ENCODE results near the gene LINGO1. TPM values are rescaled to one million over a fixed set of nuclear protein-coding genes. Genes with fewer than 3 reads are reported as not detected.

Gene LINGO1
- total and polyA plus RNA-seq, 2 donors (not counting 1 experiment from before 2014, with no cell fraction given): not detected

DNA sequence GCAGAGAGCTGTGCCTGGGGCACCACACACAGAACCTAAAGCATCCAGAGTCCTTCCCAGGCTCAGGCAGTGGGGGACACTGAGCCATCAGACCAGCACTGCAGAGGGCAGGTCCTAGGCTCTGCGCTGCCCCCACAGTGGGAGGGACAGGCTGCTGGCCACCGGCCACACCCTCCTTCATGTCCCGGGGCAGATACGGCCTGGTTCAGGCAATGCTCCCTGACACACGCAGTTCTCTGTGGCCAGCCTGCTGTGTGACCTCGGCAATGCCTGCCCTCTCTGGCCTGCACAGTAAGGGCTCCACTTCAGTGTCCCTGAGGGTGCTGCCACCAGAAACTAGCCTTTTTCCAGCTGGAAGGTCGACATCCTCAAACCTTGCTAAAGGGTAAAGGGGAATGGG lies 12.4 kb downstream of the LINGO1 start:
- no peaks in the 10 kb centered on the region for H3K4me1 ChIP-seq (ENCODE audit: control insufficient read depth in 2 of 2, insufficient read depth in 2 of 2, low read length in 2 of 2)
- Mint-ChIP-seq H3K4me3 (no peak overlapping the region), H3K9me3 (ENCODE audit: insufficient read depth) (no peaks in the 10 kb centered on the region), H3K4me1 (no peaks in the 10 kb centered on the region), H3K27me3 (peaks cover 9% of the 10 kb centered on the region), H3K27ac (no peak overlapping the region)
- H3K9me3 ChIP-seq (ENCODE audit: control extremely low read depth in 1 of 3, control insufficient read depth in 2 of 3, insufficient read depth in 1 of 3, low read length in 2 of 3): peaks cover 0 to 4% (median 0%) of the 10 kb centered on the region in 3 donors
- intact Hi-C loops (cut with micrococcal nuclease): no loop called here
- no peak overlapping the region for H3K4me2 ChIP-seq (replicated peaks; ENCODE audit: low read depth, low read length, poor library complexity, severe bottlenecking)
- no peak overlapping the region for H3K27ac ChIP-seq (ENCODE audit: low read length in 2 of 2)
- no peak for DNase-seq
- H4K20me1 ChIP-seq (ENCODE audit: control insufficient read depth, insufficient read depth, low read length, poor library complexity, severe bottlenecking): no peaks in the 10 kb centered on the region
- no peaks in the 10 kb centered on the region for H3K36me3 ChIP-seq (replicated peaks in 1 of 2; ENCODE audit: control extremely low read depth in 1 of 2, control insufficient read depth in 1 of 2, extremely low read depth in 1 of 2, insufficient read depth in 2 of 2, low read length in 1 of 2)
- no peak for TF ChIP-seq CTCF (IDR thresholded peaks at IDR 0.05)
- no peak for TF ChIP-seq EZH2 (IDR thresholded peaks at IDR 0.05; ENCODE audit: borderline replicate concordance, insufficient read depth, low read depth, low read length, poor library complexity, severe bottlenecking)
- 91% methylated on average over 7 of the region's 7 CpGs for WGBS (ENCODE audit: insufficient coverage)
- no peak overlapping the region for H2AFZ ChIP-seq (ENCODE audit: insufficient read depth, low read depth, low read length, poor library complexity, severe bottlenecking)
- ATAC-seq (ENCODE audit: low read depth): no peak
- no peak overlapping the region for H3K4me3 ChIP-seq (ENCODE audit: control extremely low read depth in 1 of 5, extremely low read depth in 1 of 5, insufficient read depth in 1 of 5, low read depth in 2 of 5, low read length in 4 of 5)
- ChIA-PET POLR2A (no interaction called here), CTCF (no interaction called here)
- no peaks in the 10 kb centered on the region for H3K27me3 ChIP-seq (replicated peaks in 1 of 4; ENCODE audit: control extremely low read depth in 1 of 4, control insufficient read depth in 3 of 4, insufficient read depth in 4 of 4, low read length in 3 of 4)
- H3K79me2 ChIP-seq (ENCODE audit: control insufficient read depth, insufficient read depth, low read length): no peaks in the 10 kb centered on the region
- no peak overlapping the region for H3K9ac ChIP-seq (ENCODE audit: low read length)

GRCh38 chr15:77619883-77620282 lies 12.8 kb downstream of the LINGO1 start:
- H2AFZ ChIP-seq (ENCODE audit: insufficient read depth, low read depth, low read length, poor library complexity, severe bottlenecking): no peak overlapping the region
- no peak for DNase-seq
- no peak overlapping the region for H3K4me3 ChIP-seq (ENCODE audit: control extremely low read depth in 1 of 5, extremely low read depth in 1 of 5, insufficient read depth in 1 of 5, low read depth in 2 of 5, low read length in 4 of 5)
- H3K27me3 ChIP-seq (replicated peaks in 1 of 4; ENCODE audit: control extremely low read depth in 1 of 4, control insufficient read depth in 3 of 4, insufficient read depth in 4 of 4, low read length in 3 of 4): no peaks in the 10 kb centered on the region
- Mint-ChIP-seq H3K4me3 (no peak overlapping the region), H3K4me1 (no peaks in the 10 kb centered on the region), H3K27me3 (peaks cover 9% of the 10 kb centered on the region), H3K9me3 (ENCODE audit: insufficient read depth) (no peaks in the 10 kb centered on the region), H3K27ac (no peak overlapping the region)
- no peak overlapping the region for H3K4me2 ChIP-seq (replicated peaks; ENCODE audit: low read depth, low read length, poor library complexity, severe bottlenecking)
- no peaks in the 10 kb centered on the region for H4K20me1 ChIP-seq (ENCODE audit: control insufficient read depth, insufficient read depth, low read length, poor library complexity, severe bottlenecking)
- no peak for ATAC-seq (ENCODE audit: low read depth)
- intact Hi-C loops (cut with micrococcal nuclease): no loop called here
- no peaks in the 10 kb centered on the region for H3K79me2 ChIP-seq (ENCODE audit: control insufficient read depth, insufficient read depth, low read length)
- peaks cover 0 to 7% (median 0%) of the 10 kb centered on the region in 3 donors for H3K9me3 ChIP-seq (ENCODE audit: control extremely low read depth in 1 of 3, control insufficient read depth in 2 of 3, insufficient read depth in 1 of 3, low read length in 2 of 3)
- WGBS (ENCODE audit: insufficient coverage): 87% methylated on average over 5 of the region's 6 CpGs
- POLR2A ChIA-PET: no interaction called here
- H3K27ac ChIP-seq (ENCODE audit: low read length in 2 of 2): no peak overlapping the region
- TF ChIP-seq EZH2 (IDR thresholded peaks at IDR 0.05; ENCODE audit: borderline replicate concordance, insufficient read depth, low read depth, low read length, poor library complexity, severe bottlenecking) (no peak), CTCF (IDR thresholded peaks at IDR 0.05) (no peak)
- no peak overlapping the region for H3K9ac ChIP-seq (ENCODE audit: low read length)
- H3K4me1 ChIP-seq (ENCODE audit: control insufficient read depth in 2 of 2, insufficient read depth in 2 of 2, low read length in 2 of 2): no peaks in the 10 kb centered on the region
- CTCF ChIA-PET: interaction anchor here (1.0 kb wide), 1 partner anchor 13 kb away, joined by 3 read pairs; no protein-coding TSS in a partner anchor
- H3K36me3 ChIP-seq (replicated peaks in 1 of 2; ENCODE audit: control extremely low read depth in 1 of 2, control insufficient read depth in 1 of 2, extremely low read depth in 1 of 2, insufficient read depth in 2 of 2, low read length in 1 of 2): no peaks in the 10 kb centered on the region

Data from B cell (primary cell).